Measurements from ENCODE around the gene SHISA8. TPM values are rescaled to one million over a fixed set of nuclear protein-coding genes. Genes with fewer than 3 reads are reported as not detected.

The SHISA8 gene
- total RNA-seq, 1 donor from 2014 or later = not detected

GRCh38 chr22:41913842-41914534 lies 886 bp downstream of the SHISA8 start:
- no peak for DNase-seq

- DNase-seq = no peak
Measured at GRCh38 chr22:41913040-41913719, 1.7 kb downstream of the SHISA8 start.

GRCh38 chr22:41912338-41913039 lies 2.4 kb downstream of the SHISA8 start:
- DNase-seq = no peak

GRCh38 chr22:41911001-41911611 lies 3.8 kb downstream of the SHISA8 start:
- DNase-seq = no peak

- no peak for DNase-seq
Measured at GRCh38 chr22:41910050-41911000, 4.5 kb downstream of the SHISA8 start.

GRCh38 chr22:41909310-41910049 lies 5.4 kb downstream of the SHISA8 start:
- no peak for DNase-seq

GRCh38 chr22:41908411-41909309 lies 6.2 kb downstream of the SHISA8 start:
- no peak for DNase-seq

GRCh38 chr22:41907436-41908401 lies 7.2 kb downstream of the SHISA8 start:
- no peak for DNase-seq

GRCh38 chr22:41906822-41907221 lies 8.1 kb downstream of the SHISA8 start:
- no peak for DNase-seq

GRCh38 chr22:41905411-41906202 lies 9.3 kb downstream of the SHISA8 start:
- DNase-seq = no peak

GRCh38 chr22:41904450-41905410 lies 10.1 kb downstream of the SHISA8 start:
- no peak for DNase-seq

- no peak for DNase-seq
Measured at GRCh38 chr22:41902932-41903421, 11.9 kb downstream of the SHISA8 start.

GRCh38 chr22:41902016-41902415 lies 12.9 kb downstream of the SHISA8 start:
- no peak for DNase-seq

- no peak for DNase-seq
Measured at GRCh38 chr22:41900652-41901312, 14.1 kb downstream of the SHISA8 start.

GRCh38 chr22:41899992-41900651 lies 14.8 kb downstream of the SHISA8 start:
- DNase-seq = no peak

Measured in occipital lobe (tissue), 2 donors.